ENCODE data around the gene GLI3.

DNA sequence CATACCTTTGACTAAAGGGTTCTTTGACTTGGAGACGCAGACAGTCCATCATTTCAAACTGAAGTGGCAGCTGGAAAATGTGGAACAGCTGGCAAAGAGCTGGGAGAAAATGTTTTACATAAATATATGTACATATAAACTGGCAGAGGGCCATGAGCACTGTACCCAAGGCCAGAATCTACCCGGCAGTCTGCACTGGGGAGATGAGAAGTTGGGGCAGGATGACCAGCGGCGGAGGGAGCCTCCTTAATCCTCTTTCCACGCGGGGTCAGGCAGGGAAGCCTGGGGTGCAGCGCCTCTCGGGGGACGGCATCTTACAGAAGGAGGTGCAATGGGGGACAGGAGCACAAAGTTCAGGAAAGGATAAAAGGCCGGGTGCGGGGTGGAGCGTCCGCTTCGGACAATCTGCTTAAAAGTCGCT, 1.3 kb downstream of the GLI3 start:
- TF ChIP-seq RXRA (IDR thresholded peaks at IDR 0.05; ENCODE audit: borderline replicate concordance, low read depth), result no peak
- TF ChIP-seq, protein P1, sequence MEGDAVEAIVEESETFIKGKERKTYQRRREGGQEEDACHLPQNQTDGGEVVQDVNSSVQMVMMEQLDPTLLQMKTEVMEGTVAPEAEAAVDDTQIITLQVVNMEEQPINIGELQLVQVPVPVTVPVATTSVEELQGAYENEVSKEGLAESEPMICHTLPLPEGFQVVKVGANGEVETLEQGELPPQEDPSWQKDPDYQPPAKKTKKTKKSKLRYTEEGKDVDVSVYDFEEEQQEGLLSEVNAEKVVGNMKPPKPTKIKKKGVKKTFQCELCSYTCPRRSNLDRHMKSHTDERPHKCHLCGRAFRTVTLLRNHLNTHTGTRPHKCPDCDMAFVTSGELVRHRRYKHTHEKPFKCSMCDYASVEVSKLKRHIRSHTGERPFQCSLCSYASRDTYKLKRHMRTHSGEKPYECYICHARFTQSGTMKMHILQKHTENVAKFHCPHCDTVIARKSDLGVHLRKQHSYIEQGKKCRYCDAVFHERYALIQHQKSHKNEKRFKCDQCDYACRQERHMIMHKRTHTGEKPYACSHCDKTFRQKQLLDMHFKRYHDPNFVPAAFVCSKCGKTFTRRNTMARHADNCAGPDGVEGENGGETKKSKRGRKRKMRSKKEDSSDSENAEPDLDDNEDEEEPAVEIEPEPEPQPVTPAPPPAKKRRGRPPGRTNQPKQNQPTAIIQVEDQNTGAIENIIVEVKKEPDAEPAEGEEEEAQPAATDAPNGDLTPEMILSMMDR (IDR thresholded peaks at IDR 0.05), result no peak
- TF ChIP-seq JUND (IDR thresholded peaks at IDR 0.05), result no peak
- TF ChIP-seq, protein P2, sequence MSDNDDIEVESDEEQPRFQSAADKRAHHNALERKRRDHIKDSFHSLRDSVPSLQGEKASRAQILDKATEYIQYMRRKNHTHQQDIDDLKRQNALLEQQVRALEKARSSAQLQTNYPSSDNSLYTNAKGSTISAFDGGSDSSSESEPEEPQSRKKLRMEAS (IDR thresholded peaks at IDR 0.05; ENCODE audit: low read depth), result no peak
- no peak for TF ChIP-seq RAD21 (IDR thresholded peaks at IDR 0.05; ENCODE audit: low read length)
- TF ChIP-seq EP300 (IDR thresholded peaks at IDR 0.05; ENCODE audit: borderline replicate concordance in 1 of 2, low read depth in 1 of 2, low read length in 1 of 2), result no peak

Data from SK-N-SH (cell line).